GM12892 (cell line): ENCODE results near the gene CALML5.

Source experiments
- POLR2A ChIP-seq: IDR thresholded peaks from 2 replicates; pipeline ENCODE4 v1.6.1; 2011; ENCODE audit warnings: low read depth, low read length, control low read depth
- POLR2AphosphoS5 ChIP-seq: IDR thresholded peaks from 2 replicates; pipeline ENCODE4 v1.6.1; 2011; ENCODE audit warnings: low read depth, low read length, control low read depth

- TF ChIP-seq POLR2A (no peak), POLR2AphosphoS5 (no peak)
These were observed 29.9 kb downstream of the CALML5 start for GRCh38 chr10:5469353-5470061.
